DND-41 (cell line): ENCODE data around the gene SEC16B.

Experiments used
- ATAC-seq: fragments of 200-7000 bp; cut with Tn5 transposase; 3 replicates; pipeline ENCODE4 v1.9.1; 2021; ENCODE audit warnings: low read depth; ENCODE audit not compliant: insufficient read depth
- DNase-seq: peaks from one replicate; pipeline ENCODE4 v3.0.0-alpha.2; 2020
- H2AFZ ChIP-seq: 2 replicates; pipeline ENCODE4 v1.6.0; 2012; ENCODE audit warnings: low read depth, low read length
- H3K27ac ChIP-seq: 2 replicates; pipeline ENCODE4 v1.5.1; 2012; ENCODE audit warnings: low read length, inconsistent platforms
- H3K27me3 ChIP-seq: fragments of 200-600 bp; sonication (generic); 2 replicates; pipeline ENCODE4 v1.6.0; 2012; ENCODE audit warnings: low read length, mild to moderate bottlenecking, inconsistent platforms; ENCODE audit not compliant: insufficient read depth, poor library complexity
- H3K36me3 ChIP-seq: 2 replicates; pipeline ENCODE4 v1.5.1; 2012; ENCODE audit warnings: low read length, inconsistent platforms; ENCODE audit not compliant: insufficient read depth
- H3K4me1 ChIP-seq: 2 replicates; pipeline ENCODE4 v1.5.1; 2012; ENCODE audit warnings: mild to moderate bottlenecking, low read length; ENCODE audit not compliant: insufficient read depth
- H3K4me2 ChIP-seq: 2 replicates; pipeline ENCODE4 v1.6.0; 2012; ENCODE audit warnings: mild to moderate bottlenecking, moderate library complexity, low read length, inconsistent platforms; ENCODE audit not compliant: insufficient read depth
- H3K4me3 ChIP-seq, 2 experiments: fragments of 200-600 bp in 1 of 2; shearing (Covaris generic) in 1 of 2; 2 replicates each; pipeline ENCODE4 v1.5.1; 2012 to 2016; ENCODE audit warnings: inconsistent platforms in 2 of 2, low read length in 2 of 2, mild to moderate bottlenecking in 2 of 2, low read depth in 1 of 2, moderate library complexity in 1 of 2
- H3K79me2 ChIP-seq: 2 replicates; pipeline ENCODE4 v1.6.0; 2012; ENCODE audit warnings: low read length, inconsistent platforms; ENCODE audit not compliant: insufficient read depth
- H3K9ac ChIP-seq: 2 replicates; pipeline ENCODE4 v1.6.0; 2012; ENCODE audit warnings: low read depth, mild to moderate bottlenecking, inconsistent platforms, low read length, moderate library complexity
- H3K9me3 ChIP-seq: 2 replicates; pipeline ENCODE4 v1.5.1; 2012; ENCODE audit warnings: low read length, moderate library complexity, mild to moderate bottlenecking, inconsistent platforms; ENCODE audit not compliant: insufficient read depth, severe bottlenecking
- H4K20me1 ChIP-seq: 2 replicates; pipeline ENCODE4 v1.6.0; 2012; ENCODE audit warnings: low read length; ENCODE audit not compliant: insufficient read depth
- EZH2 ChIP-seq: IDR thresholded peaks from 3 replicates; pipeline ENCODE4 v1.6.1; 2012; ENCODE audit warnings: borderline replicate concordance, low read depth, mild to moderate bottlenecking, moderate library complexity, low read length, inconsistent platforms; ENCODE audit not compliant: severe bottlenecking
- TF ChIP-seq, protein P1 (sequence below): IDR thresholded peaks from 2 replicates; pipeline ENCODE4 v1.5.1; 2012; ENCODE audit warnings: borderline replicate concordance, low read length, moderate library complexity, mild to moderate bottlenecking; ENCODE audit not compliant: poor library complexity, severe bottlenecking; ENCODE audit errors: extremely low read depth

The SEC16B gene

DNA sequence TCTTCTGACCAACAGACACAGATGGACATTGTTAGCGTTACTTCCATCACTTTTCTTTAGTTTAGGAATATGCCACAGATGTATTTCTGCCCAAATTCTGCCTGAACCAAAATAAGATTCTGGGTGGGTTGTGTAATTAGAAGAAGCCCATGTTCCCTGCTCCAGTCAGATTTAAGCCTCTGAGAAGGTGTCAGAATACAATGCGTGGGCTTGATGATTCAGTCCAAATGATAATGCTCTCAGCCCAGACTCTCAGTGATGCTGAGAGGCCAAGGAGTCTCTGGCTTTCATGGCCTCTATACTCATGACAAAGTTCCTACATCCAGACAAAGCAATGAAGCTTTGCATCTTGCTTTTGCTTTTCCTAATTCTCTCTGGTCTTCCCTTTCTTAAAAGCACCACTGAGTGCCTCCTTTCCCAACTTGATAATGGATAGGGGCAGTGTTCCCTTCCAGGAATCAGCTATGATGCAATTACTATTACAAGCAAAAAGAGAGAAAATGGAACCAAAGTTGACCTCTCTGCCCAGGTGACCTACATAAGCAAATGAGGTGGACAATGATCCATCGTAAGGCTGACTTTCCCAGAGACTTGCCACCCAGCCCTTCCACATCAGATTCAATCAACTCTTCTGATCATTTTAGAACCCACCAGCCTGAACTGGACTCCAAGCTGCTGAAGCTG, 8.8 kb downstream of the SEC16B start:
- no peaks in the 10 kb centered on the region for H3K36me3 ChIP-seq
- H3K4me2 ChIP-seq = no peak overlapping the region
- DNase-seq = no peak
- H4K20me1 ChIP-seq = no peaks in the 10 kb centered on the region
- ATAC-seq = no peak
- no peaks in the 10 kb centered on the region for H3K9me3 ChIP-seq
- H3K4me1 ChIP-seq = no peaks in the 10 kb centered on the region
- H3K4me3 ChIP-seq = no peak overlapping the region
- no peaks in the 10 kb centered on the region for H3K27me3 ChIP-seq
- no peak overlapping the region for H2AFZ ChIP-seq
- H3K9ac ChIP-seq = no peak overlapping the region
- no peak overlapping the region for H3K27ac ChIP-seq
- no peak for TF ChIP-seq EZH2
- TF ChIP-seq, protein P1, sequence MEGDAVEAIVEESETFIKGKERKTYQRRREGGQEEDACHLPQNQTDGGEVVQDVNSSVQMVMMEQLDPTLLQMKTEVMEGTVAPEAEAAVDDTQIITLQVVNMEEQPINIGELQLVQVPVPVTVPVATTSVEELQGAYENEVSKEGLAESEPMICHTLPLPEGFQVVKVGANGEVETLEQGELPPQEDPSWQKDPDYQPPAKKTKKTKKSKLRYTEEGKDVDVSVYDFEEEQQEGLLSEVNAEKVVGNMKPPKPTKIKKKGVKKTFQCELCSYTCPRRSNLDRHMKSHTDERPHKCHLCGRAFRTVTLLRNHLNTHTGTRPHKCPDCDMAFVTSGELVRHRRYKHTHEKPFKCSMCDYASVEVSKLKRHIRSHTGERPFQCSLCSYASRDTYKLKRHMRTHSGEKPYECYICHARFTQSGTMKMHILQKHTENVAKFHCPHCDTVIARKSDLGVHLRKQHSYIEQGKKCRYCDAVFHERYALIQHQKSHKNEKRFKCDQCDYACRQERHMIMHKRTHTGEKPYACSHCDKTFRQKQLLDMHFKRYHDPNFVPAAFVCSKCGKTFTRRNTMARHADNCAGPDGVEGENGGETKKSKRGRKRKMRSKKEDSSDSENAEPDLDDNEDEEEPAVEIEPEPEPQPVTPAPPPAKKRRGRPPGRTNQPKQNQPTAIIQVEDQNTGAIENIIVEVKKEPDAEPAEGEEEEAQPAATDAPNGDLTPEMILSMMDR = no peak
- H3K79me2 ChIP-seq = no peaks in the 10 kb centered on the region

DNA sequence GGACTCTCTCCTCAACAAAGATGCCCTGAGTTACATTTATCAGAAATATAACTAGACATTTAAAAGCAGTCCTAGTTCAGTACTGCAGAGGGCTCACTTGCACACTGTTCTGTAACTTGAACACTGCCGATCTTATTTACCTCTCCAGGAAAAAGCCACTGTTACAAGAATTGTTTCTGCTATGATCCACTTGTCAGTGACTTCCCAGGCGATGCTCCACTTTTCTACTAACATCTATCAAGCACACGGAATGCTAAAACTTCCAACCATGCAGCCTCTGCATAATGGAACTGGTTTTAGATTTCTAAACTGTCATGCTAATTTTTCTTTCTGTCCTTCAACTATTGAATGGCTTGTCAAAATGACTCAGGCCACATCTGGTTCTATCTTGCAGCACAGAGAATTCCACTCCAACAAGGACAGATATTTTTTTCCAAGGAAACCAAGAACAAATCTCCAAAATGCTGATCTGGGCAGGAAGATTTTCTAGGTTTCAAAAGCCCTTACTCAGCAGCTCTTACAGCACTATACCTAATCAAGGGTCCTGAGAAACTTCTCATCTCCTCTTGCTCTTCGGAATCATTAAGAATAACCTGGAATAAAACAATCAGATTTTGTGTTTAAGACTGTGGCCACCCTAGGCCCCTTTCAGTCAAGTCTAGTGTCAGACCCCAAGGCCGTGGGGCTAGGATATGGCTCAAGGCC, 9.9 kb downstream of the SEC16B start:
- Histone ChIP-seq H3K4me1 (no peaks in the 10 kb centered on the region), H2AFZ (no peak overlapping the region), H3K27ac (no peak overlapping the region), H3K9ac (no peak overlapping the region), H3K79me2 (no peaks in the 10 kb centered on the region), H3K4me3 (no peak overlapping the region), H3K27me3 (no peaks in the 10 kb centered on the region), H3K4me2 (no peak overlapping the region), H4K20me1 (no peaks in the 10 kb centered on the region), H3K36me3 (no peaks in the 10 kb centered on the region), H3K9me3 (no peaks in the 10 kb centered on the region)
- TF ChIP-seq EZH2 = no peak
- TF ChIP-seq, protein P1 = no peak
- ATAC-seq (no peak), DNase-seq (no peak)

DNA sequence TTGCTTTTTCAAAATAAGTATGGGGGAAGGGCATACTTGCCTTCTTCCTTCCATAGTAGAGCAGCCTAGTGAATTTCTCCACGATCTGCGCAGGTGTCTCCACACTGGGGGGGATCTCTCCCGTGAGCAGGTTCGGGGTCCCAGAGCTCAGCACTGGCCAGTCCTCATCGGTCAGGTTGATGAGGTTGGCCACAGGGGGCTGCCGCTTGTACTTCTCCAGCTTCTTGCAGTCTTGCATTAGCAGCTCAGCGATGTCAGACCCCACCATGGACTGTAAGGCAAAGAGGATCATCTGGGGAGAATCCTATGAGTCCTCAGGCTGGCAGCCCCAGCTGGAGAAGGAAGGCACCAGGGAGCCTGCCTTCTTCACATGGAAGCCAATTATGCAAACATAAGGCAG, 11.8 kb downstream of the SEC16B start:
- ATAC-seq = no peak
- Histone ChIP-seq H3K36me3 (no peaks in the 10 kb centered on the region), H3K9me3 (no peaks in the 10 kb centered on the region), H3K79me2 (no peaks in the 10 kb centered on the region), H3K27ac (no peak overlapping the region), H4K20me1 (no peaks in the 10 kb centered on the region), H3K27me3 (no peaks in the 10 kb centered on the region), H3K9ac (no peak overlapping the region), H3K4me3 (no peak overlapping the region), H3K4me1 (no peaks in the 10 kb centered on the region), H2AFZ (no peak overlapping the region), H3K4me2 (no peak overlapping the region)
- TF ChIP-seq EZH2 = no peak
- TF ChIP-seq, protein P1 = no peak
- no peak for DNase-seq
